VCaP (cell line): Measurements from ENCODE around the gene PADI1.

Experiments used
- H3K27ac ChIP-seq: fragments of 450-650 bp; 2 replicates; pipeline ENCODE4 v1.5.1; 2017
- TF ChIP-seq, protein P1 (sequence below): fragments of 450-650 bp; conservative IDR thresholded peaks from 2 replicates; pipeline ENCODE4 v1.5.1; 2017; ENCODE audit warnings: mild to moderate bottlenecking, moderate library complexity

PADI1 gene

DNA sequence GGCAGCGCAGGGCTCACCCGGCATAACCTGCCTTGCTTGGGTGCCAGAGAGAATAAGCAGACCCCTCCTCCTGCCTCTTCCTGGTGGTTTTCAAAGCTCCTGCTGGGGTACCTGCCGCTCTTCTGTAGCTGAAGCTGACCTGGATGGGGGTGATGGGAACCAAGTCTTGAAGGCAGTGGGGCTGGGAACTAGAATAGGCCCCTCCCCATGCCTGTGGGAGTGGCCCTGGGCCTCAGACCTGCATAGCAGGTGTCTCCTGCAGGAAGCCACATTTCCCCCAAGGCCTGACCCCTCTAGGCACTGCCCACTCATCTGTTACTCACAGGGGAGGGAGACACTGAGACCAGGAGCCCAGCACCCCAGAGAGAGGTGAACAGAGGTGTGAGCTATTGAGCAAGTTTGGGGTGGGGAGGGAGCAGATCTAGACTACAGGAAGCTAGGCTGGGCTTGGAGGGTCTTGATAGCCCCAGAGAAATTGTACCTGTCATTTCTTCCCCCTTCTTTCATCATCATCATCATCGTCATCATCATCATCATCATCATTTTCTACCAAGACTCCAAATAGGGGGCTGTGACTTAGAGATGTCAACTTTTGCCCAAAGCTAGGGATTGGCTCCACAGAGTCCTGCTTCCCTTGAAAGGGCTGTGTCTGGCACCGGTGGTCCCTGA, 10.1 kb downstream of the PADI1 start:
- TF ChIP-seq, protein P1, sequence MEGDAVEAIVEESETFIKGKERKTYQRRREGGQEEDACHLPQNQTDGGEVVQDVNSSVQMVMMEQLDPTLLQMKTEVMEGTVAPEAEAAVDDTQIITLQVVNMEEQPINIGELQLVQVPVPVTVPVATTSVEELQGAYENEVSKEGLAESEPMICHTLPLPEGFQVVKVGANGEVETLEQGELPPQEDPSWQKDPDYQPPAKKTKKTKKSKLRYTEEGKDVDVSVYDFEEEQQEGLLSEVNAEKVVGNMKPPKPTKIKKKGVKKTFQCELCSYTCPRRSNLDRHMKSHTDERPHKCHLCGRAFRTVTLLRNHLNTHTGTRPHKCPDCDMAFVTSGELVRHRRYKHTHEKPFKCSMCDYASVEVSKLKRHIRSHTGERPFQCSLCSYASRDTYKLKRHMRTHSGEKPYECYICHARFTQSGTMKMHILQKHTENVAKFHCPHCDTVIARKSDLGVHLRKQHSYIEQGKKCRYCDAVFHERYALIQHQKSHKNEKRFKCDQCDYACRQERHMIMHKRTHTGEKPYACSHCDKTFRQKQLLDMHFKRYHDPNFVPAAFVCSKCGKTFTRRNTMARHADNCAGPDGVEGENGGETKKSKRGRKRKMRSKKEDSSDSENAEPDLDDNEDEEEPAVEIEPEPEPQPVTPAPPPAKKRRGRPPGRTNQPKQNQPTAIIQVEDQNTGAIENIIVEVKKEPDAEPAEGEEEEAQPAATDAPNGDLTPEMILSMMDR, result no peak
- no peak overlapping the region for H3K27ac ChIP-seq

DNA sequence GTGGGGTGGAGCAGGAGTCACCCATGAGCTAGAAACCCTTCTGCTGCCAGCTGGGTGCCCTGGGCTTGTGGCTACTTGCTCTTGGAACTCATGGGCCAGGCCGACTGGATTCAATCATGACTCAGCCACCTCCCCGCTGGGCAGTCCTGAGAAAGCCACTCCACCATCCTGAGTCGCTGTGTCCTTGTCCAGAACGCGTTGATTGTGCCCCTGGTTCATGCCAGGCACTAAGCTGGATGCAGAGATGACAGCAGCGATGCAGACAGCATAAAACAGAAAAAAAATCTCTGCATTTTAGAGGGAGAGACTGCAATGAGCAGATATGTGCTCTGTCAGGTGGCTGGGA, 10.6 kb downstream of the PADI1 start:
- TF ChIP-seq, protein P1, result no peak
- H3K27ac ChIP-seq, result no peak overlapping the region

DNA sequence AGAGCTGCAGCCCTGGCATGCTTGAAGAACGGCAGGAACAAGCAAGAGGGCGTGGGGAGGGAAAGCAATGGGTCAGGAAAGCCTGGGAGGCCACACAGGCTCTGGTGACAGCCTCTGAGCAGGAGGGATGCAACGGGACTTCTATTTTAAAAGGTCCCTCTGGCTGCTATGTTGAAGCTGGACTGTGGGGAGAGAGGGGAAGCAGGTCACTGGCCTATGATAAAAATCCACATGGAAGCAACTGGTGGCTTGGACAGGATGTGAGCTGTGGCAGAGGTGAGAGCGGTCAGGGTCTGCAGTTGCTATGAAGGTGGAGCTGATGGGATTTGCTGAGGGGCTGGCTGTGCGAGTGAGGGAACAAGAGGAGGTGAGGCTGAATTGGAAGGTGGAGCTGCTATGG, 11.2 kb downstream of the PADI1 start:
- no peak overlapping the region for H3K27ac ChIP-seq
- TF ChIP-seq, protein P1, result no peak

DNA sequence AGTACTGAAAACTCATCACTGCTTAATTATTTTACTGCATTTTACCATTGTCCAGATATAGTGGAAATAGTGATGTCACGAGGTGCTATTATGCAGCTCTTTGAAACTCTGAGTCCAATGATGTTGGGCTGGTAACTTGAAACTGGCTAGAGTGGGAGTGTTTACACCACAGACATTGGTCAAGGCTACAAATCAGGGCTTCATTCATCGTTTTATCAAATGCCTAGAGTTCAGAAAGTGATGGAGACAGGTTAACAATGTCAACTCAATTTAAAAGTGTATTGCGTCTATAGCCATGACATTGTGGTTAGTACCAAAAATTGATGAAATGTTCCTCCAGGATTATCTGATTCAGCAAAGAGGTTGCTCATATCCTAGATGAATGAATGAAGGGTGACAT, 12.7 kb downstream of the PADI1 start:
- TF ChIP-seq, protein P1, result no peak
- H3K27ac ChIP-seq, result no peak overlapping the region

DNA sequence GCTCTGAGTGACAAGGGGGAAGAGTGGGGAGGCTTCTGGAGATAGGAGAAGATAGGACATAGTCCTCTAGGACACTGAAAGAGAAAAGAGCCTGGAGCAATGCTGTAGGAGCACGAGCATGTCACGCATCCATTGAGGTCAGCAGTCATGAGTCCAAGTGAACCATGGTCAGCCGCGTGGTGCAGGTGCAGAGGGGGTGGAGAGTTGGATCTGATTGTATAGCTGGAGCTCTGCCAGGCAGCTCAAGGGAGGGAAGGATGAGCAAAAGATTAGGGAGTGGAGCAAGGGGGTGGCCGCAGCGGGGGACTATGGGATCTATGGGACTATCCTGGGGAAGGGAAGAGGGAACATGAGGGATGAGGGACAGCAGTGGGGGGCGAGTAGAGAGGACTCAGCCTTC, 14.0 kb downstream of the PADI1 start:
- no peak overlapping the region for H3K27ac ChIP-seq
- TF ChIP-seq, protein P1, result no peak

DNA sequence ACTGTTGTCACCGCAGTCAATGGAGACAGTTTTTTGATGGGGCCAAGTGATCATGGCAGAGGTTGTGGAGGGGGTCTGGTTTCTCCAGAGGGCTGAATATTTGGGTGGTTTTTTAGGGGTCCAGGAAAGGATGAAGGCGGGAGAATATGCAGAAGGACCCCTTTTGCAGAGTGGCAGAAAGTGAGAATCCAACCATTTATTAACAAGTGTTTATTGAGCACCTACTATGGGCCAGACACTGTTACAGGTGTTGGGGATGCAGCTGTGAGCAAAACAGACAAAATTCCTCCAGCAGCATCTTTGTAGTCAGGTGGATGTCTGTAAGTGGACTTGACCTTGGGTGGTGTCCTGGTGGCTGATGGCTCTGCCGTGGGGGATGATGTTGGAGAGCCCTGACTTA, 15.4 kb downstream of the PADI1 start:
- TF ChIP-seq, protein P1, result no peak
- no peak overlapping the region for H3K27ac ChIP-seq

DNA sequence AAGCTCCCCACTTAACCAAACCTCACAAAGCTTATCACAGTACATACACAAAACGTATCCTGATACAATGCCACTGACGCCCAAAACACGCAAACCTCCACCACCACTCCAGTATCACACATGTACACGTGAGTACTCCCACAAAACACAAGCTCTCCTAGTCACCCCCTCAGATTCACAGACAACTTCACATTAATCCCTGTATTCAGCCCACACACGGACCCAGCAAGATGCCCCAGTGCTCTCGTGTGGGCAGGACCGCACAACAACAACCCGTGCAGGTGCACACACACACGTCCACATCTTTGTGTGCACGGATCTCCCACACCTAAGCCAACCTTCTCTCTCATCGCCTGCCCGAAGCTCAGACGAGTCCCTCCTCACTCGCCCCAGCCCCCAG, 17.6 kb downstream of the PADI1 start:
- H3K27ac ChIP-seq, result no peak overlapping the region

More for the DNA sequence above, 17.6 kb downstream of the PADI1 start:
- TF ChIP-seq, protein P1, result no peak
